HUES64 (cell line): ENCODE results near the gene QRICH1.
A peak's percentile ranks its signal among the peaks of the same experiment; 100 is the strongest.

Experiments used
- H3K27ac ChIP-seq: 2 replicates; pipeline ENCODE4 v1.7.0; 2013; ENCODE audit warnings: low read depth, low read length, inconsistent platforms
- H3K27me3 ChIP-seq: 2 replicates; pipeline ENCODE4 v1.6.1; 2013; ENCODE audit warnings: mild to moderate bottlenecking, low read length; ENCODE audit not compliant: insufficient read depth
- H3K36me3 ChIP-seq: 2 replicates; pipeline ENCODE4 v1.6.1; 2013; ENCODE audit warnings: mild to moderate bottlenecking, low read length; ENCODE audit not compliant: insufficient read depth
- H3K4me1 ChIP-seq: 2 replicates; pipeline ENCODE4 v1.6.1; 2013; ENCODE audit warnings: mild to moderate bottlenecking, low read length, moderate library complexity; ENCODE audit not compliant: insufficient read depth
- H3K4me3 ChIP-seq: 2 replicates; pipeline ENCODE4 v1.5.1; 2013; ENCODE audit warnings: mild to moderate bottlenecking, low read length, moderate library complexity
- H3K9ac ChIP-seq: 2 replicates; pipeline ENCODE4 v1.6.1; 2013; ENCODE audit warnings: mild to moderate bottlenecking, low read depth, low read length
- H3K9me3 ChIP-seq: 2 replicates; pipeline ENCODE4 v1.6.1; 2013; ENCODE audit warnings: low read depth, low read length; ENCODE audit not compliant: insufficient read depth
- WGBS: fragments of 150-250, 120-280 bp; methylation state at CpG from one replicate; pipeline ENCODE4 v1.1.7; 2013; ENCODE audit warnings: missing lambda C conversion rate; 5-methylcytosine and 5-hydroxymethylcytosine counted together

The QRICH1 gene

DNA sequence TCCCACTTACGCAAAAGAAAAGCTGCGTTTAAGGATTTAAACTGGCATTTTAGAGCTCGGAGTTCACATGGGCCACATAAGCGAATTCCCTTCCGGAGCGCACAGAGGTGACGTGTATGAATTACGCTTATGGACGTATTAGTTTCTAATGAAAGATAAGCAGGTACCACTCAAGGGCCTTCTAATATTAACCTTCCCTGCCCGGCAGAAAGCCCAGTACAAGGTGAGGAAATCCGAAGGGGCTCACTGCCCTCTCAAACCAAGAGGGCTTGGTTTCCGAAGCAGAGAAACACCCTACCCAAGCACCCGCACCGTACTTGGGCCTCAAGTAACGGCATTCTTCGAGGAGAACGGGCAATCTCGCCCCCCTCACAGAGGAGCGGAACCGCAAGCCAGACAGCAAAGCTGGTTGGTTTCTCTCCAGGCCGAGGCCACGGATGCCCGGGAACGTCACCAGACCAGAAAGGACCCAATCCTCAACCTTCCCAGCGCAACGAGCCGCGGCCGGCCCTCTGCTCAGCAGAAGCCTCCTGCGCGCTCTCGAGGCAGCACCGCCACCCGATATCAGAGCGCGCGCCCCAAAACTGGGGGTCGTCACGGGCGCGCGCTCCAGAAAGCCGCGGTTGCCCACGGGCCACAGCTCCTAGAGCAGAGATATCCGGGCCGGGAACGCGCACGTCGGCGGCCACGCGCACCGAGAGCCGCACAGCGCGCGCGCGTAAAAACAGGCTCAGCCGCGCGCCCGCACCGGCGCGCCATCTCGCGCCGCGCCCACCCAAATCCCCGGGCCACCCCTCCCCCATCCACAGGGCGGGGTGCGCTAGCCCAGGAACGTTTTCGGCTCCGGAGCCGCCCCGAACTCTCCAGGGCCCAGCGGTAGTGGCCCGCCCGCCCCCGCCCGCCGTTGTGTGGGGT, 676 bp downstream of the QRICH1 start:
- Histone ChIP-seq H3K4me3 (peak overlapping the region; percentile 80), H3K36me3 (peaks cover 48% of the 10 kb centered on the region), H3K27ac (peak overlapping the region; percentile 100), H3K4me1 (peaks cover 7% of the 10 kb centered on the region; the same call in 1 of the 2 replicates), H3K9ac (peak overlapping the region; percentile 86), H3K9me3 (no peaks in the 10 kb centered on the region), H3K27me3 (no peaks in the 10 kb centered on the region)
- under 1% methylated on average over 86 of the region's 86 CpGs for WGBS

DNA sequence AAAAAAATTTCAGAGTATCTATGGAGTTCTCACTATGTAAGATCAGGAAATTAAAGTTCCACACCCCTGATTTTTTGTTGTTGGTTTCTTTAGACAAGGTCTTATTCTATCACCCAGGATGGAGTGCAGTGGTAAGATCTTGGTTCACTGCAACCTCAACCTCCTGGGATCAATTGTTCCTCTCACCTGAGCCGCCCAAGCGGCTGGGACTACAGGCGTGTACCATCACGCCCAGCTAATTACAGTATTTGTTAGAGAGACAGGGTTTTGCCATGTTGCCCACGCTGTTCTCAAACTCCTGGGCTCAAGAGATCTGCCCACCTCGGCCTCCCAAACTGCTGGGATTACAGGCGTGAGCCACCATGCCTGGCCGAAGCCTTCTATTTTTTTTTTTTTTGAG, 12.4 kb downstream of the QRICH1 start:
- H3K36me3 ChIP-seq, result peaks cover 38% of the 10 kb centered on the region
- H3K9ac ChIP-seq, result no peak overlapping the region
- 96% methylated on average over 8 of the region's 8 CpGs for WGBS
- H3K9me3 ChIP-seq, result no peaks in the 10 kb centered on the region
- H3K27me3 ChIP-seq, result no peaks in the 10 kb centered on the region
- no peak overlapping the region for H3K4me3 ChIP-seq
- no peaks in the 10 kb centered on the region for H3K4me1 ChIP-seq
- H3K27ac ChIP-seq, result no peak overlapping the region

DNA sequence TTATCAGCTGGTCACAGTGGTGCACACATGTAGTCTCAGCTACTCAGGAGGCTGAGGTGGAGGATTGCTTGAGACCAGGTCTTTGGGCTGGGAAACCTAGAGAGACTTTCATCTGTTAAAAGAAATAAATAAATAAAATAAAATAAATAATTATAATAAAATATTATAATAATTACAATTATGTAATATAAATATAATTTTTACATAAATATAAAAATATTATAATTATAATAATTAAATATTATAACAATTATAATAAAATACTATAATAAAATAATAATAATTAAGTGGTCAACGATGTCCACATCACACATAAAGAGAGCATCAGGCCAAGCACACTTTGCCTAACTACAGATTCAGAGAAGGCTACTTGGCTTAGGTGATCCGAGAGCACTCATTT, 14.6 kb downstream of the QRICH1 start:
- no peaks in the 10 kb centered on the region for H3K4me1 ChIP-seq
- H3K27ac ChIP-seq, result no peak overlapping the region
- 95% methylated on average over 2 of the region's 2 CpGs for WGBS
- H3K9me3 ChIP-seq, result no peaks in the 10 kb centered on the region
- no peaks in the 10 kb centered on the region for H3K27me3 ChIP-seq
- H3K4me3 ChIP-seq, result no peak overlapping the region
- no peak overlapping the region for H3K9ac ChIP-seq
- H3K36me3 ChIP-seq, result peaks cover 51% of the 10 kb centered on the region

DNA sequence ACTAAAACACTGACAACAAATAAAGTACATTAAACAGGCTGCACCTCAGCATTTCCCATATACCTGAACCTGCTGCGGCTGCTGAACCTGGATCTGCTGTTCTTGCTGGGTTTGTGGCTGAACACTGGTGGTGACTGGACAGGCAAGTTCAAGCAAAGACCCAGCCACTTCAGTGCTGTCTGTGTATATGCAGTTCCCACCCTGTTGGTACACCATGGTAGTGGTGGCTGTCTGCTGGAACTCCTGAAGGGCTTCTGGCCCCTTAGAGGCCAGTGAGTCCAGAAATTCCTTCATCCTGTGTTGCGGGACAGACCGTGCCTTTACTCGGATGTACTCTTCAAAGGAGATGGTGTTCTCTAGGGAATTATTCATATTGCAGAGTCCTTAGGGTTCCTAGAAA, 17.2 kb downstream of the QRICH1 start:
- Histone ChIP-seq H3K36me3 (peaks cover 77% of the 10 kb centered on the region), H3K27me3 (no peaks in the 10 kb centered on the region)
- WGBS, result 89% methylated on average over 4 of the region's 4 CpGs

DNA sequence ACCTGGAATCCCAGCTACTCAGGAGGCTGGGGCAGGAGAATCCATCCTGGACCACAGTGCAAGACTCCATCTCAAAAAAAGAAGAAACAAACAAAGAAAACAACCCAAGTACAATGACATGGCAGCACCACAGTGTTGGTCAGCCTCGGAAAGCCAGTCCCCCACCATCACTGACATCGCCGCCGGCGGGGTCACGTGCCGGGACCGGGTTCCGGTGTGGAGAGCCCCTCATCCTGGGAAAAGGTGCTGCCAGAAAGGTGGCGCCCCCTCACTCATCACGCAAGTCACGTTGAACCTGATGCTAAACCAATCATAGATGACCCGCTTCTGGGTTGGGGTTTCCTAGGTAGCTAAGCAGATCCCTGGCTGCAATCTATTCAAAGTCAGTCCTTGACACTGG, 17.8 kb downstream of the QRICH1 start:
- WGBS, result 97% methylated on average over 13 of the region's 13 CpGs
- peaks cover 82% of the 10 kb centered on the region for H3K36me3 ChIP-seq
- H3K9ac ChIP-seq, result no peak overlapping the region
- H3K4me1 ChIP-seq, result no peaks in the 10 kb centered on the region
- no peak overlapping the region for H3K4me3 ChIP-seq
- H3K9me3 ChIP-seq, result no peaks in the 10 kb centered on the region
- H3K27me3 ChIP-seq, result no peaks in the 10 kb centered on the region
- H3K27ac ChIP-seq, result no peak overlapping the region

More for the DNA sequence above, 17.2 kb downstream of the QRICH1 start:
- Histone ChIP-seq H3K27ac (no peak overlapping the region), H3K4me1 (no peaks in the 10 kb centered on the region), H3K4me3 (no peak overlapping the region), H3K9me3 (no peaks in the 10 kb centered on the region), H3K9ac (no peak overlapping the region)

DNA sequence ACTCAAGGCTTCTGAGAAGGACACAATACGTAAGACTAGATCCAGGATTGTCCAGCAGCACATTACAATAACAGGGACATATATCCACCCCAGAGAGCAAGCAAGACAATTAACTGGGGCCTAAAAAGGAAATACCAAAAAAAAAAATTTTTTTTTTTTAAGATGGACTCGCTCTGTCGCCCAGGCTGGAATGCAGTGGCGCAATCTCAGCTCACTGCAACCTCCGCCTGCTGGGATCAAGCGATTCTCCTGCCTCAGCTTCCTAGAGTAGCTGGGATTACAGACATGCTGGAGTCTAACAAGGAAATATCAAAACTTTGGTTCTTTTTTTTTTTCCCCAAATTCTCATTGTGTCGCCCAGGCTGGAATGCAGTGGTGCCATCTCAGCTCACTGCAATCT, 35.9 kb downstream of the QRICH1 start:
- 95% methylated on average over 7 of the region's 7 CpGs for WGBS
- H3K4me3 ChIP-seq, result no peak overlapping the region
- H3K27ac ChIP-seq, result no peak overlapping the region
- no peaks in the 10 kb centered on the region for H3K4me1 ChIP-seq
- no peak overlapping the region for H3K9ac ChIP-seq
- no peaks in the 10 kb centered on the region for H3K27me3 ChIP-seq
- H3K9me3 ChIP-seq, result no peaks in the 10 kb centered on the region
- H3K36me3 ChIP-seq, result peaks cover 74% of the 10 kb centered on the region

DNA sequence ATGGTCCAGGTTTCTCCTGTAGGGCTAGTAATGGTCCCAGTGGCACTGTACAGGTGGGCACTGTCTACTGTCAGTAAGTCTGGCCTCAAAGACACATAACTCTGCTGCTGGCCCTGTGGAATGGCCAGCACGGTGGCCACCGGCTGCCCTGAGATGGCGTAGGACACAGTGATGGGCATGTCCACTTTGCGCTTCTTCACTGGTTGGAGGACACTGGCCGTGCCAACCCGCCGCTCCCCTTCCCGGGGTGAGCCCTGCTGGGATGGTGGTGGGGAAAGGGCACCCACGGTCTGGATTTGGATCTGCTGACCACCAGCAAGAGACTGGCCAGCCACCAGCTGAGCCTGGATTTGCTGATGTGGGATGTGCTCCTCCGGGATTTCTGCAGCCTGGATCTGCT, 36.6 kb downstream of the QRICH1 start:
- H3K9me3 ChIP-seq, result no peaks in the 10 kb centered on the region
- WGBS, result 96% methylated on average over 10 of the region's 10 CpGs
- no peak overlapping the region for H3K27ac ChIP-seq
- H3K4me3 ChIP-seq, result no peak overlapping the region
- no peaks in the 10 kb centered on the region for H3K4me1 ChIP-seq
- H3K9ac ChIP-seq, result no peak overlapping the region
- H3K36me3 ChIP-seq, result peaks cover 75% of the 10 kb centered on the region
- H3K27me3 ChIP-seq, result no peaks in the 10 kb centered on the region

DNA sequence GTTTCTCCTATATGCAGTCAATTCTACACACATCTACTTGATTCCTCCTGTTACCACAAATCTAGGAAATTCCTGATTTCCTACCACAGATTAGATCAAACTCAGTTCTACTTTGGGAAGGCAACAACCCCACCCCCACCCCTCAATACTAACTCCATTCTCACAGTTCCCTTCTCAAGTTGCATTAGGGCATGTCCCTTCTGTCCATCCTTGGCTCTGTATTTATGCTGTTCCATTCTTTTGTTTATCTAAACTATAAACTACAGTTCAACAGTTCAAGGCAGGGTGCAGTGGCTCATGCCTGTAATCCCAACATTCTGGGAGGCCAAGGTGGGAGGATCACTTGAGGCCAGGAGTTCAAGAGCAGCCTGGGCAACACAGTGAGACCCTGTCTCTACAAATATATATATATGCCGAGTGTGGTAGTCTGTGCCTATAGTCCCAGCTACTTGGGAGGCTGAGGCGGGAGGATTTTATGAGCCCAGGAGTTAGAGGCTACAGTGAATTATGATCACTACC, 39.5 kb downstream of the QRICH1 start:
- Histone ChIP-seq H3K27me3 (no peaks in the 10 kb centered on the region), H3K4me1 (no peaks in the 10 kb centered on the region), H3K27ac (no peak overlapping the region), H3K4me3 (no peak overlapping the region), H3K9me3 (no peaks in the 10 kb centered on the region), H3K36me3 (peaks cover 75% of the 10 kb centered on the region), H3K9ac (no peak overlapping the region)
- 100% methylated on average over 2 of the region's 2 CpGs for WGBS

DNA sequence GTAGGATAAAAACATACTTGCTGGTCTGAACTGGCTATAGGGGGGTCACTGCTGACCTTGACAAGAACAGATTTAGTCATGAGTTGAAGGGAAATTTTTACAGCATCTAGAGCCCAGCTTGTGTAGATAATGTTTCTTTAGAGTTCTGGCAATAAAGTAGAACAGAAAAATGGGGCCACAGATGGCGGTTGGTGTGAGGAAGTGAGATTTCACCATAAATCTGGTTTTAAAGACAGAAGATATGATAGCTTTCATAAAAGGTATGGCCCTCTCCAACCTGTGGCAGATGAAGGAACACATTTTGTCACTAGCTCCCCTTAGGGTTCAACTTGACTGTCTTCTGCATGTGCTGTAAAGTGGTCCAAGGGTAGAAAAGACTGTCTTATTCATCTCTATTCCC, 40.3 kb downstream of the QRICH1 start:
- H3K36me3 ChIP-seq, result peaks cover 81% of the 10 kb centered on the region
- WGBS, result 90% methylated on average over 1 of the region's 1 CpG
- no peak overlapping the region for H3K27ac ChIP-seq
- no peak overlapping the region for H3K4me3 ChIP-seq
- H3K4me1 ChIP-seq, result no peaks in the 10 kb centered on the region
- no peaks in the 10 kb centered on the region for H3K9me3 ChIP-seq
- no peaks in the 10 kb centered on the region for H3K27me3 ChIP-seq
- H3K9ac ChIP-seq, result no peak overlapping the region

DNA sequence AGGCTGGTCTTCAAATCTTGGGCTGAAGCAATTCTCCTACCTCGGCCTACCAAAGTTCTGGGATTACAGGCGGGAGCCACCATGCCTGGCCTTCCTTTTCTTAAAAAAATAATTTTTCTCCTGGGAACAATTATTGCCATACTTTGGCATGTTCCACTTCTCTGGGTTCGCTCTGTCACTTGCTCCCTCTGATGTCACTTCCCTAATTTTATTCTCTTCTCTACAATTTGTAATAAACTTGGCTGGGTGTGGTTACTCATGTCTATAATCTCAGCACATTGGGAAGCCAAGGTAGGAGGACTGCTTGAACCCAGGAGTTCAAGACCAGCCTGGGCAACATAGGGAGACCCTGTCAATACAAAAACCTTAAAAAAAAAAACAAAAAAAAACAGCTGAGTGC, 58.6 kb downstream of the QRICH1 start:
- H3K27ac ChIP-seq, result no peak overlapping the region
- H3K36me3 ChIP-seq, result peaks cover 90% of the 10 kb centered on the region
- no peaks in the 10 kb centered on the region for H3K4me1 ChIP-seq
- no peaks in the 10 kb centered on the region for H3K27me3 ChIP-seq
- WGBS, result 98% methylated on average over 3 of the region's 3 CpGs
- no peak overlapping the region for H3K9ac ChIP-seq
- H3K4me3 ChIP-seq, result no peak overlapping the region
- no peaks in the 10 kb centered on the region for H3K9me3 ChIP-seq

DNA sequence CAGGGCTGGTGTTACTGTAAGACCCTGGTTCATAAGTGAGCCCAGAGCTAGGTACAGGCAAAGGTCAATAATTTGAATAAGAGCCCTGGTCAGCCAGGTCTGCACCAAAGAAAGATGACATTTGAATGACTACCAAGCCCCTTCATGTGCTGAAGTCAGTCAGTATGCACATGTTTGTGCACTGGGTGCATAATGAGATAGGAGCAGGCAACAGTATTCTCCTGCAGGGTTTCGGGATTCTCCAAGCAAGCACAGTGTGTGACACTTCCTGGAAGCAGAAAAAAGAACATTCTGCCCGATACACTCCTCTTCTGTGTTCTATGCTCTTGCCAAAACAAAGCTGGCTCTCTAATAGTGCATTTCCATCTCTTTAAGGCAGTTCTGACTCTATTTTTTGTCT, 59.2 kb downstream of the QRICH1 start:
- 95% methylated on average over 2 of the region's 2 CpGs for WGBS
- peaks cover 92% of the 10 kb centered on the region for H3K36me3 ChIP-seq
- H3K9me3 ChIP-seq, result no peaks in the 10 kb centered on the region
- H3K4me1 ChIP-seq, result no peaks in the 10 kb centered on the region
- no peaks in the 10 kb centered on the region for H3K27me3 ChIP-seq
- H3K9ac ChIP-seq, result no peak overlapping the region
- no peak overlapping the region for H3K27ac ChIP-seq
- no peak overlapping the region for H3K4me3 ChIP-seq
